ENCODE results near the gene GJB5.

GJB5 gene

DNA sequence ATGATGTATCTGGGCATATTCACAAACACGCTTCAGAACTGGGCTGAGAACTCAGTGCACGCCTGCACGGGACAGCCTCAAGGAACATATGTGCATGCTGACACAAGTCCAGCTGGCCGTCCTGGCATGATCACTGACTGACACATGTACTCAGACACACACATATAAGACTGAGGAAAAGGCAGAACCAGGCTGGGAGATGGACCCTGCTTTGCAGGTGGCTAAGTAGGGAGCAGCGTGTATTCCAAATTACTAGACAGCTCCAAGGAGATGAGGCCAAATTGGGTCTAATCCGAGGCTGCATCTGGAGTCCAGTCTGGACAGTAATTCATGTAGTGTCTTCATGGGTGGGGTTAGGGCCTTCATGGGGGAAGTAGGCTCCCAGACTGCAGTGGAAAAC lies 41.4 kb upstream of the GJB5 start:
- Histone ChIP-seq H3K9ac (ENCODE audit: low read depth, low read length, poor library complexity, severe bottlenecking) (no peak overlapping the region), H3K36me3 (ENCODE audit: insufficient read depth, low read length) (no peaks in the 10 kb centered on the region), H3K4me1 (ENCODE audit: insufficient read depth, low read length, poor library complexity, severe bottlenecking) (no peaks in the 10 kb centered on the region), H3K9me2 (replicated peaks; ENCODE audit: low read depth, low read length) (no peaks in the 10 kb centered on the region), H3K27me3 (ENCODE audit: insufficient read depth, low read length, poor library complexity, severe bottlenecking) (no peaks in the 10 kb centered on the region), H4K20me1 (ENCODE audit: insufficient read depth, low read length, poor library complexity, severe bottlenecking) (no peaks in the 10 kb centered on the region), H3K4me3 (ENCODE audit: low read length, poor library complexity, severe bottlenecking) (no peak overlapping the region), H3K79me2 (ENCODE audit: insufficient read depth, low read length) (no peaks in the 10 kb centered on the region), H2AFZ (ENCODE audit: low read length) (no peak overlapping the region), H3F3A (ENCODE audit: low read depth) (no peaks in the 10 kb centered on the region), H3K4me2 (ENCODE audit: low read depth, low read length, poor library complexity, severe bottlenecking) (no peak overlapping the region), H3K9me3 (ENCODE audit: insufficient read depth, low read depth, low read length) (no peaks in the 10 kb centered on the region)
- no peak for TF ChIP-seq EZH2phosphoT487 (IDR thresholded peaks at IDR 0.05; ENCODE audit: borderline replicate concordance)
- TF ChIP-seq, protein P1, sequence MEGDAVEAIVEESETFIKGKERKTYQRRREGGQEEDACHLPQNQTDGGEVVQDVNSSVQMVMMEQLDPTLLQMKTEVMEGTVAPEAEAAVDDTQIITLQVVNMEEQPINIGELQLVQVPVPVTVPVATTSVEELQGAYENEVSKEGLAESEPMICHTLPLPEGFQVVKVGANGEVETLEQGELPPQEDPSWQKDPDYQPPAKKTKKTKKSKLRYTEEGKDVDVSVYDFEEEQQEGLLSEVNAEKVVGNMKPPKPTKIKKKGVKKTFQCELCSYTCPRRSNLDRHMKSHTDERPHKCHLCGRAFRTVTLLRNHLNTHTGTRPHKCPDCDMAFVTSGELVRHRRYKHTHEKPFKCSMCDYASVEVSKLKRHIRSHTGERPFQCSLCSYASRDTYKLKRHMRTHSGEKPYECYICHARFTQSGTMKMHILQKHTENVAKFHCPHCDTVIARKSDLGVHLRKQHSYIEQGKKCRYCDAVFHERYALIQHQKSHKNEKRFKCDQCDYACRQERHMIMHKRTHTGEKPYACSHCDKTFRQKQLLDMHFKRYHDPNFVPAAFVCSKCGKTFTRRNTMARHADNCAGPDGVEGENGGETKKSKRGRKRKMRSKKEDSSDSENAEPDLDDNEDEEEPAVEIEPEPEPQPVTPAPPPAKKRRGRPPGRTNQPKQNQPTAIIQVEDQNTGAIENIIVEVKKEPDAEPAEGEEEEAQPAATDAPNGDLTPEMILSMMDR (conservative IDR thresholded peaks at IDR 0.05; ENCODE audit: low read length) = no peak

DNA sequence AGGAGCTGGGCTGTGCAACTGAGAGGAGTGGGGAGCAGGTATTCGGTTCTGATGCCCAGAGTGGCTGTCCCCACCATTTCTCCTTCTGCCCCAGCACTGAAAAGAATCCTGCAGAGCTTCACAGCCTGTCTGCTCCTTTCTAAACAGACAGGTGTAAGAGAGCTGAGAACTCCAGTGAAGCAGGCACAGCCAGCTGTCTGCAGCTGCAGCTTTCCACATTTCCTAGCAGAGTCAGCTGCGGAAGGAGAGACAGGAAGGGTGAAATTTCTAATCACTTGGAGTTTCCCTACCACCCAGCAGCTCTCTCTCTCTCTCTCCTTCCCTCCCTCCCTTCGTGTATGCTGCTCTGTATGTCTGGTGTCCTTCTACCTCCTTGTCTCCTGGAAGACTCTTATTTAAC lies 40.5 kb upstream of the GJB5 start:
- no peaks in the 10 kb centered on the region for H3F3A ChIP-seq (ENCODE audit: low read depth)
- H3K4me1 ChIP-seq (ENCODE audit: insufficient read depth, low read length, poor library complexity, severe bottlenecking) = no peaks in the 10 kb centered on the region
- H3K9me2 ChIP-seq (replicated peaks; ENCODE audit: low read depth, low read length) = no peaks in the 10 kb centered on the region
- H2AFZ ChIP-seq (ENCODE audit: low read length) = no peak overlapping the region
- no peak overlapping the region for H3K4me2 ChIP-seq (ENCODE audit: low read depth, low read length, poor library complexity, severe bottlenecking)
- no peaks in the 10 kb centered on the region for H3K9me3 ChIP-seq (ENCODE audit: insufficient read depth, low read depth, low read length)
- H3K79me2 ChIP-seq (ENCODE audit: insufficient read depth, low read length) = no peaks in the 10 kb centered on the region
- no peak overlapping the region for H3K4me3 ChIP-seq (ENCODE audit: low read length, poor library complexity, severe bottlenecking)
- no peak overlapping the region for H3K9ac ChIP-seq (ENCODE audit: low read depth, low read length, poor library complexity, severe bottlenecking)
- no peaks in the 10 kb centered on the region for H3K36me3 ChIP-seq (ENCODE audit: insufficient read depth, low read length)
- TF ChIP-seq, protein P1 (conservative IDR thresholded peaks at IDR 0.05; ENCODE audit: low read length) = no peak
- no peak for TF ChIP-seq EZH2phosphoT487 (IDR thresholded peaks at IDR 0.05; ENCODE audit: borderline replicate concordance)
- H3K27me3 ChIP-seq (ENCODE audit: insufficient read depth, low read length, poor library complexity, severe bottlenecking) = no peaks in the 10 kb centered on the region
- H4K20me1 ChIP-seq (ENCODE audit: insufficient read depth, low read length, poor library complexity, severe bottlenecking) = no peaks in the 10 kb centered on the region

DNA sequence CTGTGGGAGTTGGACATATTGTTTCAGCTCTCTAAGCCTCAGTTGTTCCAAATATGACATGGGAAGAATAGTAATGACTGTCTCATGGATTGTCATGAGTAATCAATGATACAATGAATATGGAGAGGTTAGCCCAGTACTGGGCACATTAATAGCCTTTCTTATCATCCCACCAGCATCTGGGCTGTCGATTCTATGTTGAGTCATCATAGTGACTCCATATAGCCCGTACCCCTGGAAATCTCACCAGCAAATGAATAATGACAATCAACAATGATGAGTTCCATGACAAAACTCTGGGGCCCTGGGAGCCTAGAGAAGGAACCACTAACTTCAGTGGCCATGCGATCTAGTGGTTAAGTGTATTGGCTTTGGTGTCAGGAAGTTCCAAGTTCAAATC lies 39.7 kb upstream of the GJB5 start:
- Histone ChIP-seq H3K36me3 (ENCODE audit: insufficient read depth, low read length) (no peaks in the 10 kb centered on the region), H3K9me2 (replicated peaks; ENCODE audit: low read depth, low read length) (no peaks in the 10 kb centered on the region), H4K20me1 (ENCODE audit: insufficient read depth, low read length, poor library complexity, severe bottlenecking) (no peaks in the 10 kb centered on the region), H3K4me1 (ENCODE audit: insufficient read depth, low read length, poor library complexity, severe bottlenecking) (no peaks in the 10 kb centered on the region), H3K4me2 (ENCODE audit: low read depth, low read length, poor library complexity, severe bottlenecking) (no peak overlapping the region), H3K4me3 (ENCODE audit: low read length, poor library complexity, severe bottlenecking) (no peak overlapping the region), H3F3A (ENCODE audit: low read depth) (no peaks in the 10 kb centered on the region), H3K79me2 (ENCODE audit: insufficient read depth, low read length) (no peaks in the 10 kb centered on the region), H3K9me3 (ENCODE audit: insufficient read depth, low read depth, low read length) (no peaks in the 10 kb centered on the region), H2AFZ (ENCODE audit: low read length) (no peak overlapping the region), H3K27me3 (ENCODE audit: insufficient read depth, low read length, poor library complexity, severe bottlenecking) (no peaks in the 10 kb centered on the region), H3K9ac (ENCODE audit: low read depth, low read length, poor library complexity, severe bottlenecking) (no peak overlapping the region)
- TF ChIP-seq, protein P1 (conservative IDR thresholded peaks at IDR 0.05; ENCODE audit: low read length) = no peak
- no peak for TF ChIP-seq EZH2phosphoT487 (IDR thresholded peaks at IDR 0.05; ENCODE audit: borderline replicate concordance)
